Activated CD8-positive, alpha-beta memory T cell treated with anti-CD3 and anti-CD28 coated beads, Interleukin-2, amount 10 ng/mL, durations not matched to agents 7 days and 5 days (primary cell): Measurements from ENCODE around the gene PCCA. TPM values are rescaled to one million over a fixed set of nuclear protein-coding genes. Genes with fewer than 3 reads are reported as not detected.

ENCODE experiments used
- ATAC-seq: fragments of 150-1000 bp; cut with Tn5 transposase; one replicate; pipeline ENCODE4 v1.10.0; 2021; ENCODE audit warnings: moderate library complexity
- CTCF ChIA-PET: fragments of 350-600 bp; sonication (Branson Sonifier 250); formaldehyde crosslinking; loops from one replicate; lab custom pipeline; 2021; ENCODE audit warnings: antibody characterized with exemption; lab: Charles Lee
- DNase-seq: peaks from one replicate; pipeline ENCODE4 v3.0.0-alpha.2; 2020
- H3K27ac Mint-ChIP-seq: one replicate; pipeline ENCODE4 v1.8.0; 2021; ENCODE audit warnings: mild to moderate bottlenecking, mixed read lengths
- H3K27me3 Mint-ChIP-seq: one replicate; pipeline ENCODE4 v1.8.0; 2021; ENCODE audit warnings: mixed read lengths
- H3K36me3 Mint-ChIP-seq: one replicate; pipeline ENCODE4 v1.8.0; 2021; ENCODE audit warnings: mild to moderate bottlenecking, mixed read lengths
- H3K4me1 Mint-ChIP-seq: one replicate; pipeline ENCODE4 v1.8.0; 2021; ENCODE audit warnings: mixed read lengths
- H3K4me3 Mint-ChIP-seq: one replicate; pipeline ENCODE4 v1.8.0; 2021; ENCODE audit warnings: mild to moderate bottlenecking, moderate library complexity, mixed read lengths
- H3K9me3 Mint-ChIP-seq: one replicate; pipeline ENCODE4 v1.8.0; 2022; ENCODE audit warnings: low read depth, mixed read lengths
- total RNA-seq, 2 experiments: library from RNA; stranded (reverse); gene quantifications; one replicate each; pipeline ENCODE4 v1.2.3, GENCODE V29; 2021

The PCCA gene
- total RNA-seq, 2 experiments from 2014 or later: 14.1 to 17.9 TPM

- peaks cover 56% of the 10 kb centered on the region for H3K4me1 Mint-ChIP-seq
- no peak for ATAC-seq
- H3K27ac Mint-ChIP-seq: no peak overlapping the region
- no peak for DNase-seq
- no peaks in the 10 kb centered on the region for H3K27me3 Mint-ChIP-seq
- no peaks in the 10 kb centered on the region for H3K9me3 Mint-ChIP-seq
- H3K36me3 Mint-ChIP-seq: peaks cover 28% of the 10 kb centered on the region
- H3K4me3 Mint-ChIP-seq: no peak overlapping the region
- CTCF ChIA-PET: no interaction called here
Observed at GRCh38 chr13:100436099-100436498, 347.2 kb downstream of the PCCA start.

GRCh38 chr13:100438059-100438788, 349.3 kb downstream of the PCCA start:
- no peak overlapping the region for H3K27ac Mint-ChIP-seq
- CTCF ChIA-PET: interaction anchor here (1.6 kb wide), 1 partner anchor 77 kb away, joined by 5 read pairs; no protein-coding TSS in a partner anchor
- H3K36me3 Mint-ChIP-seq: peaks cover 15% of the 10 kb centered on the region
- H3K4me3 Mint-ChIP-seq: no peak overlapping the region
- no peak for DNase-seq
- no peak for ATAC-seq
- H3K4me1 Mint-ChIP-seq: peaks cover 49% of the 10 kb centered on the region
- H3K9me3 Mint-ChIP-seq: no peaks in the 10 kb centered on the region
- no peaks in the 10 kb centered on the region for H3K27me3 Mint-ChIP-seq

- DNase-seq (no peak), ATAC-seq (no peak)
- peaks cover 13% of the 10 kb centered on the region for H3K36me3 Mint-ChIP-seq
- no peak overlapping the region for H3K4me3 Mint-ChIP-seq
- no peaks in the 10 kb centered on the region for H3K9me3 Mint-ChIP-seq
- peaks cover 45% of the 10 kb centered on the region for H3K4me1 Mint-ChIP-seq
- H3K27ac Mint-ChIP-seq: no peak overlapping the region
- CTCF ChIA-PET: interaction anchor here (1.3 kb wide), 1 partner anchor 10 kb away, joined by 4 read pairs; no protein-coding TSS in a partner anchor
- no peaks in the 10 kb centered on the region for H3K27me3 Mint-ChIP-seq
Observed at GRCh38 chr13:100439247-100439970, 350.5 kb downstream of the PCCA start.

- no peak for DNase-seq
- Mint-ChIP-seq H3K27me3 (no peaks in the 10 kb centered on the region), H3K9me3 (no peaks in the 10 kb centered on the region), H3K36me3 (peaks cover 8% of the 10 kb centered on the region), H3K27ac (no peak overlapping the region), H3K4me3 (no peak overlapping the region), H3K4me1 (peaks cover 30% of the 10 kb centered on the region)
- CTCF ChIA-PET: interaction anchor here (1.1 kb wide), 1 partner anchor 49 kb away, joined by 3 read pairs; no protein-coding TSS in a partner anchor
- no peak for ATAC-seq
Observed at GRCh38 chr13:100440751-100441425, 352.0 kb downstream of the PCCA start.

- no peak for DNase-seq
- no peaks in the 10 kb centered on the region for H3K27me3 Mint-ChIP-seq
- H3K27ac Mint-ChIP-seq: no peak overlapping the region
- no peaks in the 10 kb centered on the region for H3K36me3 Mint-ChIP-seq
- CTCF ChIA-PET: interaction anchor here (0.8 to 1.3 kb wide), 3 partner anchors 51 to 74 kb away, joined by 3 read pairs; no protein-coding TSS in a partner anchor
- H3K4me1 Mint-ChIP-seq: peaks cover 26% of the 10 kb centered on the region
- H3K4me3 Mint-ChIP-seq: no peak overlapping the region
- peak; percentile 27 for ATAC-seq
- no peaks in the 10 kb centered on the region for H3K9me3 Mint-ChIP-seq
Observed at GRCh38 chr13:100442095-100442832, 353.4 kb downstream of the PCCA start.

GRCh38 chr13:100443278-100443997, 354.5 kb downstream of the PCCA start:
- H3K27me3 Mint-ChIP-seq: no peaks in the 10 kb centered on the region
- H3K36me3 Mint-ChIP-seq: peaks cover 3% of the 10 kb centered on the region
- CTCF ChIA-PET: interaction anchor here (0.6 to 1.6 kb wide), 2 partner anchors 9 to 130 kb away, joined by 3 read pairs; no protein-coding TSS in a partner anchor
- no peak overlapping the region for H3K4me3 Mint-ChIP-seq
- H3K4me1 Mint-ChIP-seq: peaks cover 23% of the 10 kb centered on the region
- peak; percentile 20 for ATAC-seq
- DNase-seq: no peak
- no peaks in the 10 kb centered on the region for H3K9me3 Mint-ChIP-seq
- H3K27ac Mint-ChIP-seq: no peak overlapping the region

- Mint-ChIP-seq H3K4me3 (no peak overlapping the region), H3K27ac (no peak overlapping the region), H3K9me3 (no peaks in the 10 kb centered on the region), H3K4me1 (peaks cover 18% of the 10 kb centered on the region), H3K27me3 (no peaks in the 10 kb centered on the region), H3K36me3 (peaks cover 4% of the 10 kb centered on the region)
- ATAC-seq (no peak), DNase-seq (no peak)
- CTCF ChIA-PET: interaction anchor here (1.6 kb wide), 1 partner anchor 10 kb away, joined by 3 read pairs; no protein-coding TSS in a partner anchor
Observed at GRCh38 chr13:100443998-100444328, 355.1 kb downstream of the PCCA start.

- H3K4me1 Mint-ChIP-seq: peaks cover 11% of the 10 kb centered on the region
- no peak for DNase-seq
- H3K36me3 Mint-ChIP-seq: peaks cover 9% of the 10 kb centered on the region
- H3K4me3 Mint-ChIP-seq: no peak overlapping the region
- H3K27ac Mint-ChIP-seq: no peak overlapping the region
- H3K9me3 Mint-ChIP-seq: no peaks in the 10 kb centered on the region
- CTCF ChIA-PET: no interaction called here
- ATAC-seq: no peak
- H3K27me3 Mint-ChIP-seq: no peaks in the 10 kb centered on the region
Observed at GRCh38 chr13:100447831-100448230, 358.9 kb downstream of the PCCA start.

- Mint-ChIP-seq H3K27ac (no peak overlapping the region), H3K9me3 (no peaks in the 10 kb centered on the region), H3K4me3 (no peak overlapping the region), H3K36me3 (peaks cover 19% of the 10 kb centered on the region), H3K27me3 (no peaks in the 10 kb centered on the region), H3K4me1 (peaks cover 10% of the 10 kb centered on the region)
- ATAC-seq: no peak
- CTCF ChIA-PET: no interaction called here
- no peak for DNase-seq
Observed at GRCh38 chr13:100451923-100452322, 363.0 kb downstream of the PCCA start.

- ATAC-seq: no peak
- Mint-ChIP-seq H3K4me1 (peaks cover 10% of the 10 kb centered on the region), H3K27me3 (no peaks in the 10 kb centered on the region), H3K9me3 (no peaks in the 10 kb centered on the region), H3K27ac (no peak overlapping the region), H3K36me3 (peaks cover 10% of the 10 kb centered on the region), H3K4me3 (no peak overlapping the region)
- CTCF ChIA-PET: no interaction called here
- no peak for DNase-seq
Observed at GRCh38 chr13:100454876-100455275, 366.0 kb downstream of the PCCA start.

GRCh38 chr13:100458673-100459072, 369.8 kb downstream of the PCCA start:
- H3K27me3 Mint-ChIP-seq: no peaks in the 10 kb centered on the region
- no peak overlapping the region for H3K27ac Mint-ChIP-seq
- peaks cover 10% of the 10 kb centered on the region for H3K4me1 Mint-ChIP-seq
- H3K4me3 Mint-ChIP-seq: no peak overlapping the region
- DNase-seq (no peak), ATAC-seq (no peak)
- peaks cover 11% of the 10 kb centered on the region for H3K36me3 Mint-ChIP-seq
- no peaks in the 10 kb centered on the region for H3K9me3 Mint-ChIP-seq
- CTCF ChIA-PET: no interaction called here

- H3K36me3 Mint-ChIP-seq: peaks cover 11% of the 10 kb centered on the region
- no peak overlapping the region for H3K27ac Mint-ChIP-seq
- CTCF ChIA-PET: interaction anchor here (2.4 kb wide), 1 partner anchor 55 kb away, joined by 6 read pairs; no protein-coding TSS in a partner anchor
- peaks cover 9% of the 10 kb centered on the region for H3K4me1 Mint-ChIP-seq
- ATAC-seq (no peak), DNase-seq (no peak)
- no peak overlapping the region for H3K4me3 Mint-ChIP-seq
- H3K9me3 Mint-ChIP-seq: no peaks in the 10 kb centered on the region
- H3K27me3 Mint-ChIP-seq: no peaks in the 10 kb centered on the region
Observed at GRCh38 chr13:100459747-100460146, 370.9 kb downstream of the PCCA start.
